ENCODE measurements around the gene LEMD2. TPM values are rescaled to one million over a fixed set of nuclear protein-coding genes. Genes with fewer than 3 reads are reported as not detected.

LEMD2 gene
- total and polyA plus RNA-seq, 2 donors (not counting 3 experiments of a cell fraction or from before 2014, with no cell fraction given), result 61.1 to 81.8 TPM

DNA sequence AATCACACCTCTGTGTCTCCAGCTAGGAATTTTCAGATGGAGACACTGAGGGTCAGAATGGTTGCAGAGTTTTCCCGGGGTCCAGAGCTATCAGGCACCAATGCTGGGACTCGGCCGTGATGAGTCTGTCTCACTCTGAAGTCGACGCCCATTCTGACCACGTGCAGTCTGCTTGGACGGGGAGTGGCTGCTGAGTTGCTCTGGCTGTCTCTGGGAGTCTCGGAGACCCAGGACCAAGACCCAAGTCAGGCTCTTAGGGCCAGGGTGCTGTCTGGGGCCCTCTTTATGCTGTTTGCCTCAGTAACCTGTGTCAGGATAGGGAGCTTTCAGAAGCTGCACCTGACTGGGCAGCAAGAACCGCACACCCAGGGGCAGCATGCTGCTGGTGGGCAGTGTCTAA, 46.8 kb downstream of the LEMD2 start:
- no peaks in the 10 kb centered on the region for H3K79me2 ChIP-seq (ENCODE audit: control insufficient read depth, insufficient read depth, low read length)
- BruUV-seq (replicated peaks), result no TSS peak
- H3K4me3 ChIP-seq (replicated peaks in 1 of 3; ENCODE audit: insufficient read depth in 1 of 3, low read depth in 1 of 3, low read length in 3 of 3), result no peak overlapping the region
- H3K4me1 ChIP-seq (ENCODE audit: control insufficient read depth, extremely low read depth, insufficient read depth, low read length), result no peaks in the 10 kb centered on the region
- H3K9me3 ChIP-seq (replicated peaks; ENCODE audit: control insufficient read depth, insufficient read depth, low read length), result no peaks in the 10 kb centered on the region
- ChIA-PET CTCF (interaction anchor here (5.7 to 7.7 kb wide), 2 partner anchors 285 to 413 kb away, joined by 63 to 122 read pairs; no protein-coding TSS in a partner anchor), POLR2A (no interaction called here)
- no peak overlapping the region for H3K4me2 ChIP-seq (ENCODE audit: insufficient read depth, low read length)
- dilution Hi-C loops (cut with MboI; ENCODE audit: extremely low pct_ligation_motif_present, low sequenced_read_pairs) (no loop called here), intact Hi-C loops (cut with micrococcal nuclease) (no loop called here)
- DNase-seq (ENCODE audit: low read depth, low spot score) (no peak), FAIRE-seq (no peak)
- H3K27me3 ChIP-seq (ENCODE audit: control insufficient read depth in 2 of 2, insufficient read depth in 2 of 2, low read length in 2 of 2), result peaks cover 4 to 6% of the 10 kb centered on the region in 2 experiments
- no peak overlapping the region for H3K9ac ChIP-seq (replicated peaks; ENCODE audit: extremely low read depth, insufficient read depth, low read length)
- H2AFZ ChIP-seq (ENCODE audit: low read depth, low read length), result no peak overlapping the region
- TF ChIP-seq JUN (IDR thresholded peaks at IDR 0.05; ENCODE audit: borderline replicate concordance, insufficient read depth, insufficient read length, low read depth) (no peak), POLR2A (IDR thresholded peaks at IDR 0.05; ENCODE audit: low read depth, low read length) (no peak)
- TF ChIP-seq, protein P1, sequence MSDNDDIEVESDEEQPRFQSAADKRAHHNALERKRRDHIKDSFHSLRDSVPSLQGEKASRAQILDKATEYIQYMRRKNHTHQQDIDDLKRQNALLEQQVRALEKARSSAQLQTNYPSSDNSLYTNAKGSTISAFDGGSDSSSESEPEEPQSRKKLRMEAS (IDR thresholded peaks at IDR 0.05; ENCODE audit: insufficient read depth, insufficient read length), result no peak
- H3K36me3 ChIP-seq (ENCODE audit: control insufficient read depth in 2 of 2, extremely low read depth in 1 of 2, insufficient read depth in 2 of 2, low read length in 2 of 2), result no peaks in the 10 kb centered on the region
- H3K9me1 ChIP-seq (replicated peaks; ENCODE audit: control insufficient read depth, extremely low read depth, insufficient read depth, low read length), result no peaks in the 10 kb centered on the region
- H3K27ac ChIP-seq (ENCODE audit: insufficient read depth, low read depth, low read length), result no peak overlapping the region
- no peaks in the 10 kb centered on the region for H4K20me1 ChIP-seq (replicated peaks; ENCODE audit: control insufficient read depth, extremely low read depth, insufficient read depth, low read length)

DNA sequence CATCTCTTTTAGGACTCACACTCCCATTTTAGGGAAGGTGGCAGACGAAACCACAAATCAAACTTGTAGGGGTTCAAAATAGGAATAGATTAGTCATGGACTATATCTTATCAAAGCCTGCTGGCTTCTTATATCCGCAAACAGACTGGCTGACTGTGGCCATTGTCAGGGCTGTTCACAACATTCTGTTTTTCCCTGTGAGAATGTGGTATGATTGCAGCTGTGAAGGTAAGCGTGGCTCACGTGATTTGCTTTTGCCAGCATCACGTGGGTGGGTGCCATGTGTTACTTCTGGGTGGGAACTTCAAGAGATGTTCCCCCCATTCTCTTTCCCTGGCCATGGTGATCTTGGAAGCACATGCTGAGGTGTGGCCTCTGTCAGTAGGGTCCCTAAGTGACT, 48.1 kb downstream of the LEMD2 start:
- POLR2A ChIA-PET, result no interaction called here
- H3K4me1 ChIP-seq (ENCODE audit: control insufficient read depth, extremely low read depth, insufficient read depth, low read length), result no peaks in the 10 kb centered on the region
- H3K9me1 ChIP-seq (replicated peaks; ENCODE audit: control insufficient read depth, extremely low read depth, insufficient read depth, low read length), result no peaks in the 10 kb centered on the region
- H4K20me1 ChIP-seq (replicated peaks; ENCODE audit: control insufficient read depth, extremely low read depth, insufficient read depth, low read length), result no peaks in the 10 kb centered on the region
- H3K9ac ChIP-seq (replicated peaks; ENCODE audit: extremely low read depth, insufficient read depth, low read length), result no peak overlapping the region
- dilution Hi-C loops (cut with MboI; ENCODE audit: extremely low pct_ligation_motif_present, low sequenced_read_pairs), result no loop called here
- no peak for DNase-seq (ENCODE audit: low read depth, low spot score)
- FAIRE-seq, result no peak
- H3K27ac ChIP-seq (ENCODE audit: insufficient read depth, low read depth, low read length), result no peak overlapping the region
- CTCF ChIA-PET, result no interaction called here
- BruUV-seq (replicated peaks), result no TSS peak
- no peaks in the 10 kb centered on the region for H3K79me2 ChIP-seq (ENCODE audit: control insufficient read depth, insufficient read depth, low read length)
- intact Hi-C loops (cut with micrococcal nuclease), result no loop called here
- no peaks in the 10 kb centered on the region for H3K9me3 ChIP-seq (replicated peaks; ENCODE audit: control insufficient read depth, insufficient read depth, low read length)
- no peaks in the 10 kb centered on the region for H3K36me3 ChIP-seq (ENCODE audit: control insufficient read depth in 2 of 2, extremely low read depth in 1 of 2, insufficient read depth in 2 of 2, low read length in 2 of 2)
- no peak for TF ChIP-seq POLR2A (IDR thresholded peaks at IDR 0.05; ENCODE audit: low read depth, low read length)
- TF ChIP-seq, protein P2, sequence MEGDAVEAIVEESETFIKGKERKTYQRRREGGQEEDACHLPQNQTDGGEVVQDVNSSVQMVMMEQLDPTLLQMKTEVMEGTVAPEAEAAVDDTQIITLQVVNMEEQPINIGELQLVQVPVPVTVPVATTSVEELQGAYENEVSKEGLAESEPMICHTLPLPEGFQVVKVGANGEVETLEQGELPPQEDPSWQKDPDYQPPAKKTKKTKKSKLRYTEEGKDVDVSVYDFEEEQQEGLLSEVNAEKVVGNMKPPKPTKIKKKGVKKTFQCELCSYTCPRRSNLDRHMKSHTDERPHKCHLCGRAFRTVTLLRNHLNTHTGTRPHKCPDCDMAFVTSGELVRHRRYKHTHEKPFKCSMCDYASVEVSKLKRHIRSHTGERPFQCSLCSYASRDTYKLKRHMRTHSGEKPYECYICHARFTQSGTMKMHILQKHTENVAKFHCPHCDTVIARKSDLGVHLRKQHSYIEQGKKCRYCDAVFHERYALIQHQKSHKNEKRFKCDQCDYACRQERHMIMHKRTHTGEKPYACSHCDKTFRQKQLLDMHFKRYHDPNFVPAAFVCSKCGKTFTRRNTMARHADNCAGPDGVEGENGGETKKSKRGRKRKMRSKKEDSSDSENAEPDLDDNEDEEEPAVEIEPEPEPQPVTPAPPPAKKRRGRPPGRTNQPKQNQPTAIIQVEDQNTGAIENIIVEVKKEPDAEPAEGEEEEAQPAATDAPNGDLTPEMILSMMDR (IDR thresholded peaks at IDR 0.05; ENCODE audit: extremely low read depth in 1 of 2, insufficient read depth in 1 of 2, low read depth in 1 of 2, low read length in 2 of 2), result no peak
- no peak for TF ChIP-seq EZH2 (IDR thresholded peaks at IDR 0.05; ENCODE audit: borderline replicate concordance, low read depth, low read length, severe bottlenecking)
- TF ChIP-seq JUN (IDR thresholded peaks at IDR 0.05; ENCODE audit: borderline replicate concordance, insufficient read depth, insufficient read length, low read depth), result no peak
- TF ChIP-seq POLR2AphosphoS5 (IDR thresholded peaks at IDR 0.05; ENCODE audit: insufficient read depth, low read depth, low read length), result no peak
- TF ChIP-seq, protein P1 (IDR thresholded peaks at IDR 0.05; ENCODE audit: insufficient read depth, insufficient read length), result no peak
- TF ChIP-seq FOS (IDR thresholded peaks at IDR 0.05; ENCODE audit: borderline replicate concordance, insufficient read depth, low read length), result no peak
- no peak for TF ChIP-seq GATA2 (IDR thresholded peaks at IDR 0.05; ENCODE audit: insufficient read depth, insufficient read length, low read depth, low read length)
- TF ChIP-seq MYC (IDR thresholded peaks at IDR 0.05; ENCODE audit: low read depth, low read length), result no peak
- H3K4me2 ChIP-seq (ENCODE audit: insufficient read depth, low read length), result no peak overlapping the region
- H2AFZ ChIP-seq (ENCODE audit: low read depth, low read length), result no peak overlapping the region
- H3K4me3 ChIP-seq (replicated peaks in 1 of 3; ENCODE audit: insufficient read depth in 1 of 3, low read depth in 1 of 3, low read length in 3 of 3), result no peak overlapping the region
- H3K27me3 ChIP-seq (ENCODE audit: control insufficient read depth in 2 of 2, insufficient read depth in 2 of 2, low read length in 2 of 2), result peaks cover 4 to 6% of the 10 kb centered on the region in 2 experiments
